ENCODE results near the gene PTPRT. TPM values are rescaled to one million over a fixed set of nuclear protein-coding genes. Genes with fewer than 3 reads are reported as not detected.

The PTPRT gene
- total RNA-seq, 1 experiment from 2014 or later = not detected

DNA sequence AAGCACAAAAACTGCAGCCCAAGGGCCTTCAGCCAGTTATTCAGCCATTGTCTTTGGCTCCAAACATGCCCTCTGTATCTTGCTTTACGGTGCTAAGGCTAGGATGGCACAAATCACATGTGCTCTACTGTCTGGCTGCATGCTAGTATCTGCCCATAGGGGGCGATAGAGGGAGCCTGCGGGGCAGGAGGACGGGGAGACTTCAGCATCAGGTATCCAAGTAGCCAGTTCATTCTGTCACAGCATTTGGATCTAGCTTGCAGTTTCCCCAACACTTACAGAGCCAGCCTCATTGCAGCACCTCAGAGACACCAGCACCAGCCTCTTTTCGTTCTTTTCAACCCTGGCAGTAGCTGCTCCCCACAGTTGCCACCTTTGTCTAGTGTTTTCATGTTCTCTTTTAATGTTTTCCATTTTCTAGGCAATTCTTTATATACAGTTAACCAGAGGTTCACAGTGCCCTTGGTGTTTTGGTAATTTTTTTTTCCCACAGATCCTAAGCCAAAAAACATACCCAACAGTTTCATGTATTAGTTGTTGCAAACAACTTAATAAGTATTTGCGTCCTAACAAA lies 705.9 kb downstream of the PTPRT start:
- DNase-seq (ENCODE audit: low read depth) = no peak

GRCh38 chr20:42482808-42483207 lies 706.9 kb downstream of the PTPRT start:
- no peak for DNase-seq (ENCODE audit: low read depth)

GRCh38 chr20:42475773-42476172 lies 713.9 kb downstream of the PTPRT start:
- DNase-seq (ENCODE audit: low read depth) = no peak

DNA sequence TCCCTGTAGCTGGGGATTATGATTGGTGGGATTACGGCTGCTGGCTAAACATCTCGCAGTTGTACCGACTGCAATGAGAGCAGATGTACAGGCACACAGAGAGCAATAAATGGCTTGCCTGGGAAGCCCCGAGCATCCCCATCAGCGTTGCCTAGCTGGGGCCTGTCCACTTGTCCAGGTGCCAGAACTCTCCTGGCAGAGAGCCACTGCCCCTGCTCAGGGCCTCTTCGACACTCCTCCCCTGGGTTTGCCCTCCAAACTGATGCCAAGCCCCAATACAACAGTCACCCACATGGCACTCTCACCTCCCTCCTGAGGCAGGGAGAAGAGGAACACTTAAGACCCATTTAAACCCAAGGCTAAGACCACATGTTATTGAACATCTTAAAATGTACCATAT lies 715.1 kb downstream of the PTPRT start:
- DNase-seq (ENCODE audit: low read depth) = no peak

GRCh38 chr20:42472198-42472597 lies 717.5 kb downstream of the PTPRT start:
- DNase-seq (ENCODE audit: low read depth) = no peak

- DNase-seq (ENCODE audit: low read depth) = no peak
Measured at GRCh38 chr20:42461965-42462593, 727.6 kb downstream of the PTPRT start.

GRCh38 chr20:42461291-42461690 lies 728.4 kb downstream of the PTPRT start:
- no peak for DNase-seq (ENCODE audit: low read depth)

DNA sequence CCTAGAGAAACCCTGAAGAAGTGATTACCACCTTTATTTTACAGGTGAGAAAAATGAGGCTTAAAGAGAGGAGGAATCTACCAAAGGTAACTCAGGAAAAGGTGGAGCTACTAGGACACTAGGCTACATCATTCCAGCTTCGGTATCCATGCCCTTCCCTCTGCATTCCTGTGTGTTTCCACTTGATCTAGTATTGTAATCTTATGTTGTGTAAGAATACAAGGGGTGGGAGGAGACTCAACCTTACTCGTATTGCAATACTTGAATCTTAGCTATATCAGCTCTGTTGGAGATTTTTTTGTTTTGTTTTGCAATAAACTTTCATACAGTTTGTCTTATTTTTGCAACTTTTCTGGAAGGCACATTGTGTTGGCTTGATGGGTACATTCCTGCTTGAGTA lies 742.4 kb downstream of the PTPRT start:
- DNase-seq (ENCODE audit: low read depth) = no peak

- no peak for DNase-seq (ENCODE audit: low read depth)
Measured at GRCh38 chr20:42444799-42445198, 744.9 kb downstream of the PTPRT start.

GRCh38 chr20:42443200-42443599 lies 746.5 kb downstream of the PTPRT start:
- DNase-seq (ENCODE audit: low read depth) = no peak

DNA sequence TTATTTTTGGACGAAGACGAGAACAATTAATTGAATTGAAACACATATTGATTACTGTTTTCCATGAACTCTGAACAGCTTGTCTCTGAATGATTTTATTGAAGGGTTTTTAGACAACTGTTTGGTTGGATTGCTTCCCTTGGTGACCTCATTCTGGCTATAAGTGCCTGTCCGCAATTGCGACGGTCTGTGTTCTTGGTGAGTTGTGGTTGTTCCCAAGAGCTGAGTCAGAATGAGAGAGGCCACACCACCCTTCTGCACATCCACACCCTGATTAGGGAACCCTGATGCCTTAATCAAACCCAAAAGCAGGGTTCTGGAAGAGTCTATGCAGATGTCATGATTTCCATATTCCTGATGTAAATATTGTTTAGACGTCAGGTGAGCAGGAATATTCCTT lies 747.0 kb downstream of the PTPRT start:
- DNase-seq (ENCODE audit: low read depth) = no peak

GRCh38 chr20:42441864-42442331 lies 747.8 kb downstream of the PTPRT start:
- no peak for DNase-seq (ENCODE audit: low read depth)

- no peak for DNase-seq (ENCODE audit: low read depth)
Measured at GRCh38 chr20:42441196-42441863, 748.4 kb downstream of the PTPRT start.

GRCh38 chr20:42435230-42435629 lies 754.5 kb downstream of the PTPRT start:
- no peak for DNase-seq (ENCODE audit: low read depth)

DNA sequence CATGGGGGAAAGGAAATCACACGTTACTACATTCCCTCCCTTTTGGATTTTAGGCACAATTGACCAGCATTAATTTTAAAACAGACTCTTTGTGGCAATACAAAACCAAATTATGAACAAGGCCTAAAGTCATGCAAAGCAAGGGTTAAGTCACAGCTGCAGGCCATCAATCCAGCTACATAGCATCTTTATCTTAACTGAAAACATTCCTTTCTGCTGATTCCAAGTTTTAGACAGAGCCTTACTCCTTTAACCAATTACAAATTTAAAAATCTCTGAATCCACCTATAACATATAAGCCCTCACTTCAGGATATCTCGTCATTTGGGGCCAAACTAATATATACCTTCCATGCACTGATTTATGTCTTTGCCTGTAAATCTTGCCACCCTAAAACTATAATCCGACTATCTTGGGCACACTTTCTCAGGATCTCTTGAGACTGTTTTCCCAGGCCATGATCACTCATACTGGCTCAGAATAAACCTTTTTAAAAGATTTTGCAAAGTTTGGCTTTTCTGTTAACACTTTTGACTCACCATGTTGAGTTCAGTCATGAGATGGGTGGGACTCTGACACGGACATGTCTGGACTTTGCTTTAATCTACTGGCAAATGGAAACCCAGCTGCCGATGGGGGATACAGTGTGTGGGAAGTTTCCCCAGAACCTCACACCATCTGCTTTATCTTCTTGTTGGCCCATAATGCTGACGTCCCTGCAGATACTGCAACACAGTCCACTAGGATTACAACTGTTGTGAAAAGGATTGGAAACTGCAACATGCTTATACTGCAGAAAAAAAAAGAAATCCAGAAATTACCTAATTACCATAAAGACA lies 757.0 kb downstream of the PTPRT start:
- no peak for DNase-seq (ENCODE audit: low read depth)

DNA sequence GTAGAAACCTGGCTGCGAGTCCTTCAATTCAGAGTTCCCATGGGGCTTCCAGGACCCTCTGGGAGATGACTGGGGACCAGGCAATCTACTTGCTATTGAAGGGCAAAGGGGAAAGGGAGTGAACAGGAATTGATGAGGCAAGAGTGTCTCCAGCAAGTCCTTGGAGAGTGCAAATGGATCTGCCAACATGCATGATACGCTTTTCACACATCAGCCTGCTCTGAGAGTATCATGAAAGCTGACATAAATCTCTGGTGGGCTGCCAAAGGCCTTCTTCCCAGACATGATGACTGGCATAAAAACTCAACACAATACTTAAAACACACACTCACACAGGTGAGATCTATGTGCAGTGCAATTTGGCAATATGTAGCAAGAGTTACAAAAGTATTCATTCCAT lies 759.1 kb downstream of the PTPRT start:
- no peak for DNase-seq (ENCODE audit: low read depth)

DNA sequence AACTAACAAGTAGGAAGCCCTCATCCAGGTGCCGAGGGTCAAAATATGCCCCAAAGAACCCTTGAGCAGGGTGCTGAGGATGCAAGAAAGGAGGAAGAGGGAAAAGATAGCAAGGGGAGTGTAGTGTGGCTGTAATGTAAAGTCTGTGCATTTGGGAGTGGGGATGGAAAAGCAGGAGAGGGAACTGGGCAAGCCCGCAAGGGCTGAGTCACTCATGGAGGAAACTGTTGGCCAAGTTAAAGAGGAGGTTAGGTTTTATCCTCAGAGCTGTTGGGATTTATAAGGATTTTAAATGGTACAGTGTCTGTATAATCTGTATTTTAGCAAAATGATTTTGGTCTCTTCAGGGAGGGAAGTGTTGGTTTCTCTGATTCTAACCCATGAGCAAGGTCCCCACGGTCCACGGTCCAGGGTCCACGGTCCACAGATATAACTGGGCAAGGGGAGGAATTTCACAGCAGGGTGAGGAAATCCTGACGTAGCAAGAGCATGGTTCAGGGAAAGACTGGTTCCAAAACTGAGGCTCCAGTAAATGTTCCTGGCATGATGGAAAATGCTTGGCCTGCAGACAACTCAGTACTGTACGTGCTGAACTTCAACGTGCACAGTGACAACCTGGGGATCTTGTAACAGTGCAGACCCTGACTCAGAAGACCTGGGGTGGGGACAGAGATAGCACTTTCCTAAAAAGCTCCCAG lies 759.8 kb downstream of the PTPRT start:
- DNase-seq (ENCODE audit: low read depth) = no peak

DNA sequence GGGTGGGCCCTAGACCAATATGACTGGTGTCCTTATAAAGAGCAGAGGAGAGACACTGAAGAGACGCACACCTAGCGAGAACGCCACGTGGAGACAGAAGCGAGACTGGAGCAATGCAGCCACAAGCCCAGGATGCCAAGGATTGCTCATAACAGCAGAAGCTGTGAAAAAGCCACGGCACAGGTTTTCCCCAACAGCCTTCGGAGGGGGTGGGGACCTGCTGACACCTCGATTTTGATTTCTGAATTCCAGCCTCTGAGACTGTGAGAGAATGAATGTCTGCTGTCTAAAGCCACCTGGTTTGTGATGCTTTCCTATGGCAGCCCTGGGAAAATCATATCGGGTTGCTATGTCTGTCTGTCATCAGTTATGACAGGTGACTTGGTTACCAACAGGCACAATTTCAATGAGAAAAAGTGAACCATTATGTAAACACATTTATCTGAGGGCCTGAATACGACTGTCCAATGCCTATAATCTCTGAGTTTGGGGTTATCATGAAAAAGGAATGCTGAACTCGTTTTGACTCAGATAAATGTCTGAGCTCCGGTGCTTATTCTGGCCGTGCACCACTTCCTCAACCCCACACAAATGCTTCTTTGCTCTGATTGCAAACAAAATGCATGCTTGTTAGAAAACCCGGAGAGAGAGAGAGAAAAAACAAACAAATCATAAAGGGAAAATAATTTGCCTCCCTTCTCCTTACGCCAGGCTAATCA lies 769.7 kb downstream of the PTPRT start:
- DNase-seq (ENCODE audit: low read depth) = no peak

- DNase-seq (ENCODE audit: low read depth) = no peak
Measured at GRCh38 chr20:42406826-42407225, 782.9 kb downstream of the PTPRT start.

GRCh38 chr20:42402455-42402854 lies 787.3 kb downstream of the PTPRT start:
- DNase-seq (ENCODE audit: low read depth) = no peak

GRCh38 chr20:42401613-42402012 lies 788.1 kb downstream of the PTPRT start:
- no peak for DNase-seq (ENCODE audit: low read depth)

Data from LHCN-M2 (cell line).